Sciatic nerve (tissue), 2 donors: ENCODE measurements around the gene ANKS3. TPM values are rescaled to one million over a fixed set of nuclear protein-coding genes. Genes with fewer than 3 reads are reported as not detected.
"Not testable (repeated sequence)": the region's sequence is repeated elsewhere in the genome, so short reads cannot be mapped to it uniquely, and the experiment has no call there.

Experiments used
- ATAC-seq: fragments of 200-7000 bp; cut with Tn5 transposase; one replicate; pipeline ENCODE4 v1.9.1; 2020; ENCODE audit warnings: mild to moderate bottlenecking, moderate library complexity
- DNase-seq: peaks from one replicate; pipeline ENCODE4 v3.0.0-alpha.2; 2020; ENCODE audit warnings: low spot score
- intact Hi-C: fragments of 100-400 bp; cut with DNase I; formaldehyde crosslinking; loops from one replicate; pipeline ENCODE4 v1.14.2; 2022
- total RNA-seq: library from RNA; stranded (reverse); fragmentation: NEBNext Ultra II Directional; extraction: Animal tissue kit (Norgen Biotek cat#: 25700); gene quantifications from one replicate; pipeline ENCODE4 v1.2.1, GENCODE V29; 2021
- donor health status: DM: no; HTN: no; CAD: no.
- donor health status: DM: no; HTN: no; CAD: no.

Gene ANKS3
- total RNA-seq, 1 donor from 2014 or later = 34.4 TPM

GRCh38 chr16:4762205-4762604, 28.1 kb upstream of the ANKS3 start:
- intact Hi-C loops = no loop called here
- no peak for ATAC-seq
- DNase-seq = no peak

DNA sequence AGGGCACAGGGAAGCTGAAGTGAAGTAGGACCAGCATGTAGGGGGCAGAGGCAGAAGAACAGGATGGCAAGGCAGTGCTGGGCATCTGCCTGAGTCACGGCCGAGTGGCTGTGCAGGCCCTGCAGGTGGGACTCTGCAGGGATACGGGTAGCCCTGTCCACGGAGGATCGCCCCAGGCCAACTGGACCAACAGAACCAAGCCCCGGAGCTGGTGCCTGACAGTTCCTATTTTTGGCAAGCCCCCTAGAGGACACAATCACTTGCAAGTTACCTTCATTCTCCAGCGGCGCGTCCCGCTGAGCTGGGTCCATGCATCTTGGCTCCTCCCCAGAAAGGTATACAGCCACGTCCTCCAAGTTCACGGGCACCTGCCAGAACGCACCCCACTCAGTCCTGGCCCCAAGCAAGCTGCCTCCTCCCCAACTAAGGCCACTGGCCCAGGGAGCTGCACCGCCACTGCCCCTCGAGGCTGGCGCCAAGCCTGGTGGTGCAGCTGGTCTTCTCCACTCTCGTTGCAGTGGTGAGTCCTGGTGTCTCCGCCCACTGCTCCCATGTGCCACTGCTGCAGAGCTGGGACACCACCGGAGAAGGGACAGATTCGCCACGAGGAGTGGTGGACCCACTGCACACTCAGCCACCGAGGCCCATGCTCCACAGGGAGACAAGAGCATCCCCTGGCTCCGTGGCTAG, 26.3 kb upstream of the ANKS3 start:
- DNase-seq = no peak
- intact Hi-C loops = no loop called here

GRCh38 chr16:4755687-4756086, 21.6 kb upstream of the ANKS3 start:
- DNase-seq (no peak), ATAC-seq (no peak)
- intact Hi-C loops = no loop called here

More for the DNA sequence above, 26.3 kb upstream of the ANKS3 start:
- no peak for ATAC-seq

DNA sequence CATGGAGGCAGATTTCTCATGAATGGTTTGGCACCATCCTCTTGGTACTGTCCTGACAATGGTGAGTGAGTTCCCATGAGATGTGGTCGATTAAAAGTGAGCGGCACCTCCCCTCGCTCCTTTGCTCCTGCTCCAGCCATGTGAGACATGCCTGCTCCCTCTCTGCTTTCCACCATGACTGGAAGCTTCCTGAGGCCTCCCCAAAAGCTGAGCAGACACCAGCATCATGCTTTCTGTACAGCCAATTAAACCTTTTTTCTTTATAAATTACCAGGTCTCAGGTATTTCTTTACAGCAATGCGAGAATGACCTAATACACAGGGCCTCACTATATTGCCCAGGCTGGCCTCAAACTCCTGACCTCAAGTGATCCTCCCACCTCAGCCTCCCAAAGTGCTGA, 20.8 kb upstream of the ANKS3 start:
- no peak for ATAC-seq
- no peak for DNase-seq
- intact Hi-C loops = no loop called here

DNA sequence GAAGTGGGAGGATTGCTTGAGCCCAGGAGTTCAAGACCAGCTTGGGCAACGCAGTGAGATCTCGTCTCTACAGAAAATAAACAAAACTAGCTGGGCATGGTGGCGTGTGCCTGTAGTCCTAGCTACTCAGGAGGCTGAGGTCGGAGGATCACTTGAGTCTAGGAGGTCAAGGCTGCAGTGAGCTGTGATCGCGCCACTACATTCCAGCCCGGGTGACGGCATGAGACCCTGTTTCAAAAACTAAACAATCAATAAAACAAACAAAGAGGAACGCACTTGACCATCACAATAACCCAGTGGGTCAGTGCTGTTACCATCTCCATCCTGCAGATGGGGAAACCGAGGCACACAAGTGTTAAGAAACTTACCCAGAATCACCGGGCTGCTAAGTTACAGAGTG, 19.2 kb upstream of the ANKS3 start:
- ATAC-seq (no peak), DNase-seq (no peak)
- intact Hi-C loops = no loop called here

- ATAC-seq = no peak
- intact Hi-C loops = no loop called here
These were observed 18.5 kb upstream of the ANKS3 start for GRCh38 chr16:4752351-4753100.

GRCh38 chr16:4750896-4751295, 16.8 kb upstream of the ANKS3 start:
- DNase-seq (no peak), ATAC-seq (no peak)
- intact Hi-C loops = no loop called here

More at GRCh38 chr16:4752351-4753100, 18.5 kb upstream of the ANKS3 start:
- no peak for DNase-seq

DNA sequence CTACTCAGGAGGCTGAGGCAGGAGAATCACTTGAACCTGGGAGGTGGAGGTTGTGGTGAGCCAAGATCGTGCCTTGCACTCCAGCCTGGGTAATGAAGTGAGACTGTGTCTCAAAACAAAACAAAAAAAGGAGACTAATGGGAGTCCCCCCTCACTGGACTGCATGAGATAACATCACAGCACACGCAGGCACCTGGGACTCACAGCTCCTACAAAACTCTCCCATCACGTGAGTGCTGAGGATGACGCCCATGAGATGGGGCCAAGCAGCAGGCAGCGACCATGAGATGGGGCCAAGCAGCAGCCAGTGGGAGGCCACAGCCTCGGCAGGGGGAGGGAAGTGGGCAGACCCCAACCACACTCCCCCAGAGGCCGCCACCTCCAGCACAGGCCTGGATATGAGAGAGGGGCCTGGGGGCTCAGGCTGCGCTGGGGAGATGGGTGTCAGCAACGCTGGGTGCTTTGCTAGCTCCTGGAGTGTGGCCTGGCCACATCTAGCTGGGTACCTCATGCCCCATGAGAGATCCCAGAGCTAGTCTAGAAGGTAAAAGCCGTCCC, 15.7 kb upstream of the ANKS3 start:
- no peak for DNase-seq
- no peak for ATAC-seq
- intact Hi-C loops = no loop called here

DNA sequence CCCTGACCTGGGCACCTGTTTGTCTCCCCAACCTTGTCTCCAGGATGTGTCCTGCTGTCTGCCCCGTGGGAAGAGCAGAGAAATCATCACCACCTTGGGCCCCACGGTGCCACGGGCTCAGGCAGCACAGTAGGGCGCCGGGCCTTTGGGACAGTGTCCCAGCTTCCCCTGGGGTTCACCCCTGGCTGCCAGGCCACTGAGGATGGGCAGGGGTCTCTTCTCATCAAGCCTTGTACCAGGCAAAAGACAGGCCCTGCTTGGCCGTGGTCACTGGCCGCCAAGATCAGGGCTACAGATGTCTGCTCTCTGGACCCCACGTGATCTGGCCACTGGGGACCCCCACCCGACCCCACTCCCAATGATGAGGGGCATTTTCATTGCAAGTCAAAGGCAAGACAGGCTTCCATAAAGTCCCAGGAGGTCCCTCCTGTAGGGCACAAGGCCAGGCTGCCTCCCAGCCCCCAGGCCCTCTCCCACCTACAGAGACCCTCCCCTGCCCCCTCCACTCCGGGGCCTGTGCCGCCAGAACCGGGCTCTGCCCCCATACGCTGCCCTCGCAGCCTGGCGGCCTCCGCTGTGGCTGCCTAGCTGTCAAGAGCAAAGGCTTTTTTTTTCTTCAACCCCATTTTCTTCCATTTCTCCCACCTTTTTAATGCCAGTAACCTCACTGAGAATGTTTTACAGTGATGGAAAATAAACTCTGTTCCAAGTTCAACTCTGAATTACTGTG, 14.8 kb upstream of the ANKS3 start:
- ATAC-seq (no peak), DNase-seq (no peak)
- intact Hi-C loops = no loop called here

- DNase-seq = no peak
- ATAC-seq = no peak
- intact Hi-C loops = no loop called here
These were observed 14.0 kb upstream of the ANKS3 start for GRCh38 chr16:4747906-4748681.

DNA sequence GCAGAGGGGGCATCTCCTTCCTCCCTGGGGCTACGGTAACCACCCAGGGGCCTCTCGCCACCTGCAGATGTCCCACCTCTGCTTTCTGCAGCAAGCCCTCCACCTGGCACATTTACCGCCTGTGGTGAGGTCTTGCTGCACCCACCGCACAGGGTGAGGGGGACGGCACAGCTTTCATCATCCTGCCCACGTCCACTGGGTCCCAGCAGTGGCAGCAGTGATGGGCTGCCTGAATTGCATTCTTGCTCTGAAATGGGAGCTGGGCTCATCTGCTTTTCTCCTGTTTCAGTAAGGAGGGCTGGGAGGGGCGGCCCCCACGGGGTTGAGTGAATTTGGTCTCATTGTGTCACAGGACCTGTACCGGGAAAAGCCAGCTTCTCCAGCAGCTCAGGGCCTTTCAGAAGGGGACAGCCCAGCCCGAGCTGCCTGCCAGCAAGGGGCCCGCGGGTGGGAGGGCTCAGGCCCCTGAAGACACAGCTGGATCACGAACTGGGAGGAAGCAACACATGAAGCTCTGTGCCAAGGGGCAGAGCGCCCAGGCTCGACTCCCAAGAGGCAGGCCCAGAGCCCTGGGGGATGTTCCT, 13.0 kb upstream of the ANKS3 start:
- intact Hi-C loops = no loop called here
- ATAC-seq = peak; percentile 23
- no peak for DNase-seq

DNA sequence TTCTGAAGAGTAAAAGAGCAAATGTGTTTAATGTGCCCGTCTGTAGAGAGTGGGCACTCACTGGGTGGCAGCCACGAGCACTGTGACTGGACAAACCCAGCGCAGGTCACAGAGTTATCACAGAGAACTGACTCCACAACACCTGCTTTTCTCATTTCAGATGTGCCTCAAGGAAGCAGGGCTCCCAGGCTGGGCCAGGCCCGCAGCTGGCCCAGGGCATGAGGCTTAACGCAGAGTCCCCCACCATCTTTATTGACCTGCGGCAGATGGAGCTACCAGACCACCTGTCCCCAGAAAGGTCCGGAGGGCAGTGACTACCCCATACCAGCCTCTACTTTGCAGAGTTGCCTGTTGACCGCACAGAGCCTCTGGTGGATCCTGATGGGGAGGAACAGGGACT, 12.1 kb upstream of the ANKS3 start:
- no peak for ATAC-seq
- intact Hi-C loops = no loop called here
- no peak for DNase-seq

DNA sequence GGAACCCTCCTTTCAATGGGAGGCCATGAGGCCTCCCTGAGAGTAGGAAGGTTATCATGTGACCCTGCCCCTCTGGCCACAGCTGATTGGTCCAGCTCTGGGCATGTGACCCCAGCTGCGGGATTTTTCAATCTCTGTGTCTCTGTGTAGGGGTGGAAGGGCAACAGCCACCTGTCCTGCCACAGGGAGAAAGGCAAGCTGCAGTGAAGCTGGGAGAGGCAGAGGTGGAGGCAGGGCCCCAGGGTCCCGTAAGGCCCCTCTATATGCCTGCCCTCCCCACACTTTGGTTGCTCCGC, 11.2 kb upstream of the ANKS3 start:
- intact Hi-C loops = no loop called here
- ATAC-seq (no peak), DNase-seq (no peak)

- no peak for DNase-seq
- intact Hi-C loops = no loop called here
- ATAC-seq = no peak
These were observed 10.6 kb upstream of the ANKS3 start for GRCh38 chr16:4744555-4745273.

- intact Hi-C loops = no loop called here
- DNase-seq (no peak), ATAC-seq (no peak)
These were observed 9.3 kb upstream of the ANKS3 start for GRCh38 chr16:4743226-4743878.

DNA sequence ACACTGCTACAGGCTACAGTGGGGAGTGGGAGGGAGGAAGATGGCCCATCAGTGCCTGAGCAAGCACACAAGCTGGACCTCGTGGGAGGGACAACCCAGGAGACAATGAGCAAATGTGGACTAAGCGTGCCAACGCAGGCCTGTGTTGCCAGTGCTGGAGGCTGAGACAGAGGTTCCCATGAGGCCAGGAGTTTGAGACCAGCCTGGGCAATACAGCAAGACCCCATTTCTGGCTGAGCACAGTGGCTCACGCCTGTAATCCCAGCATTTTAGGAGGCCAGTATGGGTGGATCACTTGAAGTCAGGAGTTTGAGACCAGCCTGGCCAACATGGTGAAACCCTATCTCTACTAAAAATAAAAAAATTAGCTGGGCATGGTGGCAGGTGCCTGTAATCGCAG, 4.3 kb upstream of the ANKS3 start:
- ATAC-seq, DNase-seq, intact Hi-C loops: not testable (repeated sequence)

DNA sequence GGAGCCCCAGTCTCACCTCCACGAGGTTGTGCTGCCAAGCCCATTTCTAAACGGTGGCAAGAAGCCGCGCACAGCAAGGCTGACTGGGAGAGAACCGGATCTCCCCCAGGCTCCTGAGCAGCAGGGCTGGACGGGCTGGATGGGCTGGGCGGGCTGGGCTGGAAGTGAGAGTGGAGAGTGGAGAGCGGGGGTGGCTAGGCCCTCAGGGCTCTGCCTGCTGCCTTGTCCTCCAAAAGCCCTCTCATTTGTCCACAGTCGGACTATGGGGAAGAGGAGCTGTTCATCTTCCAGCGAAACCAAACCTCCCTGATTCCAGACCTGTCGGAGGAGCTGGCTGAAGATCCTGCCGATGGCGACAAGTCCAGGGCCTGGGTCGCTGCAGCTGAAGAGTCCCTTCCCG, 3.5 kb upstream of the ANKS3 start:
- ATAC-seq (no peak), DNase-seq (no peak)
- intact Hi-C loops = no loop called here

DNA sequence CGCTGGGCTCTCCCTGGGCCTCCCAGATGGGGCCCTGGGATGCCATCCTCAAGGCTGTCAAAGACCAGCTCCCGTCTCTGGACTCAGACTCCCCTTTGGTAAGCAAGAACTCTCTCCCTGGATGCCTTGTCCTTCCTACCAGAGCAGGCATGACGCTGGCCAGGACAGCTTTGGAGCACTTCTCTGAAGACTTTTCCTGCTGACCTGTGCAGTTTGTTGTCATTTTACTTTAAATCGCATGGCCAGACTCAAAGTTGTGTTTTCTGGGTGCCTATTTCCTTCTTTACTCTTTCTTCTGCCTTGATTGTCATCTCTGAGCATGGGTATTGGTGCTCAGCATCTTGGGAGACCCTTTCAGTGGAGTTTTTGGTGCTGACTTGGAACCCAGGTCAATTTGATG, 2.5 kb upstream of the ANKS3 start:
- intact Hi-C loops = no loop called here
- DNase-seq (no peak), ATAC-seq (no peak)
